GM19468 (cell line): ENCODE data around the gene FBN2.
"Not testable (repeated sequence)": the region's sequence is repeated elsewhere in the genome, so short reads cannot be mapped to it uniquely, and the experiment has no call there.

Experiments used
- ATAC-seq: cut with Tn5 transposase; IDR thresholded peaks from one replicate; pipeline ENCODE4 v1.9.1; 2021; ENCODE audit warnings: mild to moderate bottlenecking, moderate library complexity, moderate number of reproducible peaks; ENCODE audit not compliant: unreplicated experiment; ENCODE audit errors: extremely low read depth

FBN2 gene

GRCh38 chr5:128436749-128437188 lies 101.3 kb downstream of the FBN2 start:
- ATAC-seq, result no peak

- ATAC-seq, result no peak
These were observed 102.2 kb downstream of the FBN2 start for GRCh38 chr5:128435861-128436260.

- no peak for ATAC-seq
These were observed 103.1 kb downstream of the FBN2 start for GRCh38 chr5:128434993-128435392.

GRCh38 chr5:128432913-128433440 lies 105.1 kb downstream of the FBN2 start:
- no peak for ATAC-seq

GRCh38 chr5:128427921-128428320 lies 110.1 kb downstream of the FBN2 start:
- no peak for ATAC-seq

- peak; percentile 98 for ATAC-seq
These were observed 111.9 kb downstream of the FBN2 start for GRCh38 chr5:128426090-128426534.

GRCh38 chr5:128424646-128425045 lies 113.4 kb downstream of the FBN2 start:
- no peak for ATAC-seq

- no peak for ATAC-seq
These were observed 115.4 kb downstream of the FBN2 start for GRCh38 chr5:128422612-128423011.

GRCh38 chr5:128414469-128414868 lies 123.6 kb downstream of the FBN2 start:
- no peak for ATAC-seq

GRCh38 chr5:128413356-128413755 lies 124.7 kb downstream of the FBN2 start:
- ATAC-seq, result no peak

- no peak for ATAC-seq
These were observed 125.7 kb downstream of the FBN2 start for GRCh38 chr5:128412145-128412930.

GRCh38 chr5:128409166-128409800 lies 128.8 kb downstream of the FBN2 start:
- no peak for ATAC-seq

- no peak for ATAC-seq
These were observed 129.4 kb downstream of the FBN2 start for GRCh38 chr5:128408622-128409021.

- no peak for ATAC-seq
These were observed 130.1 kb downstream of the FBN2 start for GRCh38 chr5:128407944-128408343.

- no peak for ATAC-seq
These were observed 131.2 kb downstream of the FBN2 start for GRCh38 chr5:128406803-128407202.

- no peak for ATAC-seq
These were observed 132.9 kb downstream of the FBN2 start for GRCh38 chr5:128405159-128405558.

- ATAC-seq, result no peak
These were observed 134.7 kb downstream of the FBN2 start for GRCh38 chr5:128403333-128403732.

GRCh38 chr5:128402506-128402905 lies 135.5 kb downstream of the FBN2 start:
- ATAC-seq, result no peak

- ATAC-seq, result not testable (repeated sequence)
These were observed 137.3 kb downstream of the FBN2 start for GRCh38 chr5:128400766-128401165.

- no peak for ATAC-seq
These were observed 138.9 kb downstream of the FBN2 start for GRCh38 chr5:128399111-128399510.

GRCh38 chr5:128397876-128398275 lies 140.2 kb downstream of the FBN2 start:
- no peak for ATAC-seq
